Hematopoietic multipotent progenitor cell treated with erythropoietin and hydrocortisone succinate and interleukin-3 and kit ligand, for 8 days (in vitro differentiated cells): Measurements from ENCODE around the gene PIGU.

ENCODE experiments used
- DNase-seq: peaks from one replicate; pipeline ENCODE4 v3.0.0-alpha.2; 2015

PIGU gene

DNA sequence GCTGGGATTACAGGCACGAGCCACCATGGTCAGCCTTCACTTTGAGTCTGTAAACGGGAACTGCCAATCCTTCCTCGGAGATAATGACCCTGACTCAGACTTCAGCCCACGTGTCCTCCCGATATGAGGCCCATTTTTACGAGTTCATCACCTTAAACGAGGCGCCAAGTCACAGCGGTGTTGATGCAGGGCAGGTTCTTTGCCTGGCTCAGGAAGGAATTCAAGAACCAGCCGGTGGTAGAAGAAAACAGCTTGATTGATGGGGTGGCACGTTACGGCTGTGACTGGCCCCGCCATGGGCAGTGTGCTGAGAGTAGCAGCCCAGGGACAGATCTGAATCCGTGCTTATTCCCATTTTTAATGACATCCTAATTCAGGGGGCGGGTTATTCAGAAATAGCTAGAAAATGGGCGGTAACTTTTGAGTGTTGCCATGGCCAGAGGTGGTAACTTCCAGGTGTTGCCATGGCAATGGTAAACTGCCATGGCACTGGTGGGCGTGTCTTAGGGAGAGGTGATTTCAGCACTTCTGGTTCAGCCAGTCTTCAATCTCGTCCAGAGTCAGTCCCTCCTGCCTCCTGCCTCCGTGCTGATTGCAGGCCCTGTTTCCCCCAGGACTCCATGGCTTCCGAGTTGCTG is 127.5 kb downstream of the PIGU start:
- peak; percentile 43 for DNase-seq

DNA sequence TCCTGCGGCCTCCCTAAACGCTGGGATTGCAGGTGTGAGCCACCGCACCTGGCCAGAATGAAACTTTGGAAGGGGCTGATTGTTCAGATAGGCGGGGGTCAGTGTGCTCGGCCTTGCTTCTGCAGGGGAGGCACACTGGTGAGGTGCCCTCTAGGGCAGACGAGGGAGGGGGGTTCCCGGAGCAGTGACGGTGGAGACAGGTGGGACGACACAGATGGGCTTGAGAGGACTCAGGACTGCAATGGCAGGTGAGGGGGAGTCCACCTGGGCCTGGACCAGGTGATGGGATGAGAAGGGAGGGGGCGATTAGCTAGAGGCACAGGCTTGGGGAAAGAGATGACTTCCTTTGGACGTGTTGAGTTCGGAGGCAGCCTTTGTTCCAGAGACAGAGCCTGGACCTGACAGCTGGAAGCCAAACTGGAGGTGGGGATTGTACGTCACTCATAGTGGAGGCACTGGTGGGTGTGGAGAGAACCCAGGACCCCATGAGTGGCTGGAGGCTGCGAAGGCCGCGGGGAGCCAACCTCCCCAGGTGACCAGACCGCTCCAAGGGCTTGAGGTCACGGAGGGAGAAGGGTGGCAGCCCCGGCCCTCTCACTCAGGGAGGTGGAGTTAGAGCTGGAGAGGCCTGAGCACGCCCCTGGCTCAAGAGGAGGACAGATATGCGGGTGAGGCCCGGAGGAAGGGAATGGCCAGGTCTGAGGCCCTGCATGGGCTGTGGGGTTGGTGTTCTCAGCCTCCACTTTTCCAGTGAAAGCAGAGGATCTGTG is 128.9 kb downstream of the PIGU start:
- no peak for DNase-seq

DNA sequence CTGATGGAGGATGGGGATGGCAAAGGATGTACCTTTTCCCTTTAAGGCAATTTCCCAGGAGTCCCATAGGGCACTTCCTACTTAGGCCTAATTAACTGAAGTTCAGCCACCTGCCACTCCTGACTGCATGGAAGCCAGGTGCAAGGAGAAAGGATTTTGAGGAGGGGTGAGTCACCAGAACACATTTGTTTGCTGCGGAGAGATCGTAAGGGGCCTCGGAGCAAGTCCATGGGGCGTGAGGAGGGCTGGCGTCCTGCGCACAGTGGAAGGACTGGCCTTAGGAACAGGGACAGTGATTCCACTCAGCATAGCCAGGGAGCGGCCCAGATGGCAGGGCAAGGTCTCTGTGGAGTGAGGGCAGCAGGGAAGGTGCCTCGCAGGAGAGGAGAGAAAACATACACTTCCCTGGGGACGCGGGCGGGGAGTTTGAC is 130.1 kb downstream of the PIGU start:
- DNase-seq = no peak

DNA sequence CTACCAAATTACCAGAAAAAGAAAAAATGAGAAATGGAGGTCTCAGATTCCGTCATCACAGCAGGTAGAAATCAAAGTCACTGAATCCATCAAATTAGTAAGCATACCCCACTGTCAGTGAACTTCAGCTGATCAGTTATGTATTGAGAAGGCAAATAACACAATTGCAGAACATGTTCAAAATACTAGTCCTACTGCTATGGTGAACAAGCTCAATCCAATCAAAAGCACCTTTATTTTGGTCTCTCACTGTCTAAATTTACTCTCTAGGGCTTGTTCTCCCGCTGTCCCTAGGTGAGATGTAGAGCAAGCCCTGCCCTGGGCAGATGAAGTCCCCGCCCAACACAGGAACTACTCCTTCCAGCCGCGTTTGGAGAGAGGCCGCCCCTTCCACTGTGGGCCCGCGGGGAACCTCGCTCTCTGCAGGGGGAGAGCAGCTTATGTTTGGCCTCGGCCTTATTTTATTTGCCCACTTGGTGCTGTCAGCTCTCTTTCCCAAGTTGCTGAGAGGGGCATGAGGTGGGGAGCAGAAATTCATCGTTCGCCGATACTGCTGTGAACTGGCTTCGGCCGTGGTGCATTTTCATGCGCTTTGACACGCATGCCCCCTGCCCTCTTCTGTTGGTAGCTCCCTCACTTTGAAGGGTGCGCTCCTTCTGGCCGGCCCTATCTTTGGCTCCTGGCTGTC is 132.6 kb downstream of the PIGU start:
- peak; percentile 27 for DNase-seq

DNA sequence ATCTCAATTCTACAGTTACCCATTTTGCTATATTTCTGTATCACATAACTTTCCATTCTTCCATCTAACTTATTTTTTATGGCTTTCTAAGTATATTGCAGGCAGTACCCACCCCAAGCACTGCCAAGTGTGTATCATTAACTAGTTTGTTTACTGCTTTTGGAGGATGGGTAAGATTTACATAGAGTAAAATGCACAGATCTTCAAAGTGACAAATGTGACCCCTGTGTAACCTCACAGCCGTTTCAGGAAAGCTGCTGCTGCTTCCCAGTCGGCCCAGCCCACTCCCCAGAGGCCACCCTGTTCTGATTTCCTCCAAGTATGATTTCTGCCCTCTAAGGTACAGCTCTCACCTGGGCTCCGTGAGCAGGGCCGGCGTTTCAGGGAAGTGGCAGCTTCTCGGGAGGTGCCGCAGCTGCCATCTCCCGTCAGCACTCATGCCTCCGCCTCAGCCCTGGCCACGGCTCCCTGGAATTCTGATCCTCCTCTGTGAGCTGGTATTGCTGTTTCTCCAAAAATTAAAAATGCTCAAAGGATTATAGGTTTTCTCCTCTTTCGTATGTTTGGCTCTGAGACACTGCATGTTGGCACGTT is 133.3 kb downstream of the PIGU start:
- DNase-seq = no peak

DNA sequence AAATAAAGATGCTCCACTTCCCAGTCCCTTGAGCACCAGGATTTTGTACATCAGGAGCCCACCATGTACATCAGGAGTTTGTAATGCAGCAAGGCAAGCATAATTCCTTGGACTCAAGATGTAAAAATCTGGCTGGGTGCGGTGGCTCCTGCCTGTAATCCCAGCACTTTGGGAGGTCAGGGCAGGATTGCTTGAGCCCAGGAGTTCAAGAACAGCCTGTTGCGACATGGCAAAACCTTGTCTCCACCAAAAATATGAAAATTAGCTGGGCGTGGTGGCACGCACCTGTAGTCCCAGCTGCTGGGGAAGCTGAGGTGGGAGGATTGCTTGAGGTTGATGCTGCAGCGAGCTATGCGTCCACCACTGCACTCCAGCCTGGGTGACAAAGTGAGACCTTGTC is 134.5 kb downstream of the PIGU start:
- no peak for DNase-seq

DNA sequence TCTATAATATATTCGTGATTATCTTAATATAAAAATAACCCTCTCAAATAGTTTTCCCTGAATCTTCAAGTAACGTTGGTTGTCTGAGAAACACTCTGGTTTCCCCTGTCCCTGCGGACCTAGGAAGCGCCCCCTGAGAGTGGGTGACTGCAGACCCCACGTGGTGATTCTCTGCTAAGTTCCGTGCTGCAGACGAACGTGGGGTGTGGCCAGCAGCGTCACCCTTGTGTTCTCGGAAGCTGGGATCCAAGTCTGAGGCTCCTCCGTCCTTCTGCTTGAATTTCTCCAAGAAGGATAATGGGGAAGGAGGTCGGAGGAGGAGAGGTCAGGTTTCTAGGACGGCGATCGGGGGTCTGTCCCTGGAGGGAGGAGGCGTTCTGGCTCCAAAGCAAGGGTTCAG is 135.0 kb downstream of the PIGU start:
- DNase-seq = no peak

DNA sequence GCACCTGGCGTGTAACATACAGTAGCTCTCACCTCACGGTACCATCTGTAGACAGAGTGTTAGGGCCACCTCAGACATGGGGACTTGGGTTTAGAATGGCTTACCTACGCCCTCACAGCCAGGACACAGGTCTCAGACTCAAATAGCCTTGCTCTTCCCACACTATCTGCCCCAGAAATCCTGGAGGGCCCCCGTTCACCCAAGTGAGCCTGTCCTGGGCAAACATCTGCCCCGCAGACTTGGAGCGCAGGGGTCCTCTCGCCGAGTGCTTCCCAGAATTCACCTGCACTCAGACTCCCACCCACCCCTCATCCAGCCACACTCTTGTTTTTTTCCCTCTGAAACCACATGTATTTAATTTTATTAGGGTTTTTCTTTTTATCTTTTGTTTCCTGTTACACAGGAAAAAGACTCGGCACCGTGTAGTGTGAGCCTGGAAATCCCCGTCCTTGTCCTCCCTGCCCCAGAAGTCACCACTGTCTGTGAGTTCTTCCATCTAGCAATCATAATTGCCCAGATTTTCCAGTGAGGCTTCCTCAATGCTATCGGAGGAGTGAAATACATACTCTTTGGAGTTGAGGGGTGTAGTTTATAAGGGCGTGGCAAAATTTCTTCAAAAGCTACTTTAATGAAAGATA is 135.5 kb downstream of the PIGU start:
- DNase-seq = no peak

DNA sequence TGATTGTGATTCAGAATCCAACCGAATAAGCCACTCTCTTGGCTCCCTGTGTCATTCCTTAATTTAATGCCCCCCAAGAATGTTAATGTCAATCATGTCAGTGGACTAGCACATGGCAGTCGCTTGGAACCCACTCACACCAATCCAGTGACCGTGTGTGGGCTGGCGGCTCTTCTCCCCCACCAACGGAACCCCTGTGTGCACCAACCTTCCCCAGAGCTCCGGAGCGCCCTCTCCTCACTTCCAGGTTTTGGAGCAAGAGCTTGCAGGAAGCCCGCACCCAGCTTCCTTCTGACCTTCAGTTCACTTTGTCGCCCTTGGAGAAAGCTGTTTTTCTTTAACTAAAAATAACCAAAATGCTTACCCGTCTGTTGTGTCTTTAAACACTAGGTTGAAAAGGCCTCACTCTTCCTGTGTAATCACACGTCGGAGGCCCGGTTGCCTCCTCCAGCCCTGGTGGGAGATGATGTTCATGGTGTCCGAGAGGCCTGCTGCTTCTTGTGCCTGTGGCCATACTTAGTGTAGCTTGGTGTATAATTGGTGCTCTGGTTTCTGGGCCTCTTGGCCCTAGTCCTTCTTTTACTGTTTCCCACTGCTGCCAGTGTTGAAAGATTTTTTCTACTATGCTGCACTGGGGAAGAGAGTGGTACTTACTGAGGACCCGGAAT is 136.2 kb downstream of the PIGU start:
- no peak for DNase-seq

DNA sequence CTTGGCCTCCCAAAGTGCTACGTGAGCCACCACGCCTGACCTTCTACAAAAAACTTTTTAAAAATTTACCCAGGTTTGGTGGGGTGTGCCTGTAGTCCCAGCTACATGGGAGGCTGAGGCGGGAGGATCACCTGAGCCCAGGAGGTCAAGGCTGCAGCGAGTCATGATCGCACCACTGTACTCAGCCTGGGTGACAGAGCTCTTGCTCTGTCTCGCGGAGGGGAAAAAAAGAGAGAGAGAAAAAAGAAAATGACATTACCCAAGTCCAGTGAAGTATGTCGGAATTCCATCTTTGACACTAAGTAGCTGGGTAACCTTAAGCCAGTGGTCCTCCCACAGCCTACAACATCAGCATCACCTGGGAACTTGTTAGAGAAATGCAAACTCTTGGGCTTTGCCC is 137.1 kb downstream of the PIGU start:
- DNase-seq = no peak

DNA sequence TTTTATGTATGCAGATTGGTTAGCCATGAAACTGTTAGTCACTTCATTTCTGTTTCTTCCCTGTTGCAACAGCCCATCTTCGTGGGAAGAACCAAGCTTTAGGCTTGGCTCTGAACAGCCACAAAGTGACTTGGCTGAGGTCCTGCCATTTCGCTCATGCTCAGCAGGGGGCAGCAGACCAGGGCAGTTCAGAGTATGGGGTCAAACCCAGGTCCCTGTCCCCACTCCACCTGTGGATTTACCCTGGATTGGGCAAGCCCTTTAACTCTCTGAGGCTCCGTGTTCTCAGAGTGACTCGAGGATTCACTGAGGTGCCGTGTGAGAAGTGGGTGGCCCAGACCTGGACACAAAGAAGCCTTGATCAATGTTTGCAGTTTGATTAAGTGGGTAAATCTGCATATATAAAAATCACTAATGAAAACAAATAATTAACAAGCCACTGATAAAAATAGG is 138.2 kb downstream of the PIGU start:
- peak; percentile 60 for DNase-seq

DNA sequence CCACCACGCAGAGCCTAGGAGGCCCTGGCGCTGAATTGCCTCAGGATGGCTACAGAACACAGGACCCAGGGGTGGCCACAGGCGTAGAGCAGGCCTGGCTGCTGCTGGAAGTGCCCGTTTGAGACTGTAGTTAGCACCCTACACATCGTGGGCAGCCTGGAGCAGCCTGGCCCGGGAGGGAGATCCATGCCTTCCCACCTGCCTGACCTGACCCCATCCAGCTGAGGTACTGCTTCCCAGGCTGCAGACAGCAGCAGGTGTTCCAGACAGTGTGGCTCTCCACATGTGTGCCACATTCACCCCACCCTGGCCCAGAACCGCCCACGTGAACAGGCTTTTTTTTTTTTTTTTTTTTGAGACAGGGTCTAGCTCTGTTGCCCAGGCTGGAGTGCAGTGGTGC is 139.2 kb downstream of the PIGU start:
- DNase-seq = no peak

DNA sequence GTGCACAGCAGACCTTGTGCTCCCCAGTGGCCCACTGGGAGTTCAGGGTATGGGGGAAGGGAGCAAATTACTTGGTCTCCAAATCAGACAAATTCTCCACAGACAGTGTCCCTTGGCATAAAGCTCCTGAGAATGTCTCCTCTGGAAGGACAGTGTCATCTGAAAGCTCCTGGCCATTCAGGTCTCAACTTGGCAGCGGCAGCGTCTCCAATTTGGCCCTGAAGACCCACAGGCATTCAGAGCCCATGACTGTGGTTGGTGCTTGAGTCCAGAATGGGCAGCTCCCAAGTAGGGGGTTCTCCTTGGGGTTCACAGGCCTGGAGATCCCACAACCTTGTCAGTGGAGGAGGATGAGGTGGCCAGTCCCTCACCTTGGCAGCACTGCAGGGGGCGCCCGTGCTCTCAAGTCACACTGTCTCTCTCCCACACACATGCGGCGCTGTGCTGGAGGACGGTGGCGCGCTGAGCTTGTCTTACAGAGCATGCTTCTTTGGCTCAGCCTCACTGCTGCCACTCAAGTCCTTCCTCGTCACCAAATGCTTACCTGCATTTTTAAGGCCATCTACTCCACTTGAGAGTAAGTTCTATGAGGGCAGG is 140.0 kb downstream of the PIGU start:
- peak; percentile 50 for DNase-seq

DNA sequence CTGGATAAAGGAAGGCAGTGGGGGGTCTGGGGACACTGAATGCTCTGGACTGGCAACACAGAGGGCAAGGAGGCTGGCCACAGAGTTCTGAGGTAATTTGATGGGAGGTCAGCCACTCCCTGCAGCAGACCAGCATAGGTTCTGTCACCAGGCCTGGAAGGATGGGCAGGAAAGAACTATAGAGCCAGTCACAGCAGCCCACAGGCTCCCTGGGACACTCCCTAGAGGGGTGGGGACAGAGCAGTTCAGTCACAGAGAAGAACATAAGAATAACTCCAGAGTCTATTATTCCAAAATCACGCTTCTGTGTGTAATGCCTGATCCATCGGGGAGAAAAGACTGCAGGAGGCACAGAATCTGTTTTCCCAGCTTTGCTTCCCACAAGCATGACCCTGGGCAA is 141.0 kb downstream of the PIGU start:
- DNase-seq = no peak

DNA sequence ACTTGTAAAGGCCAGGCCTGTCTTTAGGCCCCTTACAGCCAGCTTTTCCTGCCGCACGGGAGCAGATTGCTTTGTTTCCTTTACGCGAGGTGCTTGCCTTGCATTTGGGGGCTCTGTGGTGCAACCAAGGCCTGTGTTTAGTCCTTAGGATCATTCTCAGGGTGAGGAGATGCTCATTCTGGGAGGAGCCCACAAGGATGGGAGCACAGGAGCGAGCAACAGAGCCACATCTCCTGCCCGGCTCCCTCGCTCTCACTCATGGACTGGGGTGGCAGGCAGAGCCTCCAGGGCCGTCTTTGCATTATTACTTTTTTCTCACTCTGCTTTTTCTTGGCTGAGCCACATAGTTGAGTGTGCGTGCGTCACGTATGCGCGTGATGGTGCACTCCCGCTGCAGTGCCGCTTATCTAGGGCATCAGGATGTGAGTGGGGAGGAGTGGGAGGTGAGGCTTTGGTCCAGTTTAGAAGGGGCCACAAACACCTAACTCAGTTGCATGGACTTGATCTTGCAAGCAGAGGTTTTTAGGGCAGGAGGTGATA is 141.5 kb downstream of the PIGU start:
- DNase-seq = no peak

DNA sequence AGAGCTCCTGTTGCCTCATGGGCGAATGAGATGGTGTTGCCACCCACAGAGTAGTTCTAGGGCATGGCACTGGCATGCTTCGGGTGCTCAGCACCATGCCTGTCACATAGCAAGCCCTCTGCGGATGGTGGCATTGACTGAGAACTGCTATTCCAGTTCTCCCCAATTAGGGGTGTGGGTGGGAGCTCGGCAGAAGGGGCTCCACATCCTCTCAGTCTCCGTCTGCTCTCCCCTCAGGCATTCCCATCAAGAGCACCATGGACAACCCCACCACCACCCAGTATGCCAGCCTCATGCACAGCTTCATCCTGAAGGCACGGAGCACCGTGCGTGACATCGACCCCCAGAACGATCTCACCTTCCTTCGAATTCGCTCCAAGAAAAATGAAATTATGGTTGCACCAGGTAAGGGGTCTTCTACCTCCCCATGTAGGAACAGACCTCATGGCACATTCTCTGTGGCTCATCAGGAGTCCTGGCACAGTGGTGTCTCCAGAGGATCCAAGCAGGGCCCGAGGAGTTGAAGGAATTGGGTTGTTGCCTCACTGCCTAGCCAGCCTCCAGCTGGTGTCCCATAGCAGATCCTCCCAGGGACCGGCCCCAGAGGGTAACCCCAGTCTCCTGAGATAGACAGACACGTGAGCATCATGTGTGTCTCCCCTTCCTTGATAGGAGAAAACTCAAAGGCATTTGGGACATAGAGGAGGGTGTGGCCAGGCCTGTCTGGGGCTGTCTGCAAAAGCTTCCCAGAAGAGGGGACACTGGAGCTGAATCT is 142.3 kb downstream of the PIGU start:
- DNase-seq = no peak

DNA sequence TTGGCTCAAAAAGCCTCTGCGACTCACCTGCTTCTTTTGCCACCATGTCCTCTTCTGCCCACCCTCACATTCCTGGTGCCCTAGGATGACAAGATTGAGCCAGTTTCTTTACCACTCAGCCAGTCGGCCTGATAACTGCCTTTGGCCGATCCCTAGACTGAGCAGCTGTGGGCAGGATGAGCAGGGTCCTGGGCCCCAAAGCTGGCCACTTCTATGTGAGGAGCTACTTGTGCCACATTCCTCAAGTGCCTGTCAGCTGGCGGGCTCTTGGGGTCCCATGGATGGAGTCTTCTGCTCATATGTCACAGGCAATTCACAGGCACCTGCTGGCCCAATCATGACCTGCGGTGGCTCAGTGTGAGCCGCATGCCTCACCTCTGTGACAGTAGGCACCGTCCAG is 144.1 kb downstream of the PIGU start:
- DNase-seq = no peak

DNA sequence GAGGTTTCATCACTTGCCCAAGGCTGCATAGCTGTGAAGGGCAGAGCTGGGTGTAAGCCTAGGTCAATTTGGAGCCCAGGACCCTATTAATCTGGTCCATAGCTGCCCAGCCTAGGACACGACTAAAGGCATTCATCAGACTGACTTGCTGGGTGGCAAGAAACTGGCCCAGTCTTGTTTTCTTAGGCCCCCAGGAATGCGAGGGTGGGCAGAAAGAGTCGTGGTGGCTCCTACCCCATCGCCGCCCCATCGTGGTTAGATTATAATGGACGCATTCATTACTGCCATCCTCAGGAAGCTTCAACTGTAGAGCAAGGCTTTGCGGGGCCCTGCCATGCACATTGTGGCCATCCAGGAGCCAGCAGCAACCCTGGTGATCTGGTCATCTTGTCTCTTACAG is 144.6 kb downstream of the PIGU start:
- DNase-seq = no peak

DNA sequence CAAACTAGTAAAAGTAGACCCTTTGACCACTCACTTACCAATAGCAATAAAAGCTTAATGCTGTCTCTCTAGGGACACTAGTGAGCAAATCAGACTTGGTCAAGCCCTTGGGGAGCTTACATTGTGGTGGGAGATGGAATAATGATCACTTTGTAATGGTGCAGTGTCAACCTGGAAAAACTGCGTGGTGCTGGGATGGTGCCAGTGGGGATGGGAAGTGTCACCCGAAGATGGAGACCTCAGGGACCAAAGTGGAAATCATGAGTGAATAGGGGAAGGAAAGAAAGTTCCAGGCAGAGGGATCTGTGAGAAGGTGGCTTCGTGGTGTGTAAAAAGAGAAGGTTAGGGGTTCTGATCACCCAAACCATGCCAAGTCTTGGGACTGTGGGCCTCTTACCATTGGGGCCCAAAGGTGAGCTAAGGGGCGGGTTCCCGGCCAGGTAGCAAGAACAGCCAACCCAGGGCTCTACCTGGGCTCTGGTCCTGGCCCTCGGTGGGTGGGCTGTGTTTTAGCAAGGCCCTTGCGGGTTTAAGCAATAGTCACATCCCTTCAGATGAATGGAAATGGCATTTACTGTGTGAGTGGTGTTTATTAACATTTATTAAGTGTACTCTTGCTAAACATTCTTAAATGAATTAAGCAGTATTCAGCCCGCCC is 145.2 kb downstream of the PIGU start:
- no peak for DNase-seq

DNA sequence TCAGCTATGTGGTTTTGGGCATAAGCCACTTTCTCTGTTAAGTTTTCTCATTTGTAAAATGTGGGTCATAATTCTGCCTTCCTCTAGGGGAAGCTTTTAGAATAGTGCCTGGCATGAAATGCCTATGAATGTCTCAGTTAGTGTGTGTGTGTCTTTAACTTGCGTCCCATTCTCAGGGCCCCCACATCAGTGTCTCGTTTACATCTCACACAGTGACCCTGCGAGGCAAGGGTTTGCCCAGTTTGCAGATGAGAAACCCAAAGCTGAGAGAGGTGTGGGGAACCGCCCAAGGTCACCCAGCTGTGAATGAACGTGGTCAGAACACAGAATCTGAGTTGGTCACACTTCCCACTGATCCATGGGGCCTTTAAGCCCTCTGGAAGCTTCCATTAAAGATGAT is 146.6 kb downstream of the PIGU start:
- no peak for DNase-seq

DNA sequence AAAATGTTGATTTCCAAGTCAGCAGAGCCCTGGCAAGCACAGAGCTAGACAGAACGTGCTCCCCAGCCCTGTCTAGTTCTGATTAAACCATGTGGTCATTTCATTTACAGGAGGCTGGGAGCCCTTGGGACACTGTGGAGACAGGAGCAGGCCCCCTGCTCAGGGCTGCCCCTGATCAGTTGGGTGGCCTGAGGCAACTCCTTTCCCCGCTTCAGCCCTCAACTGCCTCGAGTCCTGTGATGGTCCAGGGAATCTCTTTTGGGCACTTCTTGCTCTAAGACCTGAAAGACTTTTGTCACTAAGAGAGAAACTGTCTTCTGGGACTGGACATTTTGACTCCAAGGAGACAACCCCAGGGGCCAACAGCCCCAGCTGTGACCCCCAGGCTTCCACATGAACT is 147.2 kb downstream of the PIGU start:
- no peak for DNase-seq
